Fibroblast of mammary gland (primary cell): ENCODE measurements around the gene CEP55.
A peak's percentile ranks its signal among the peaks of the same experiment; 100 is the strongest.
"Not testable (repeated sequence)": the region's sequence is repeated elsewhere in the genome, so short reads cannot be mapped to it uniquely, and the experiment has no call there.

ENCODE experiments used
- DNase-seq: peaks from one replicate; pipeline ENCODE4 v3.0.0-alpha.2; 2010; ENCODE audit warnings: low read depth
- H3K4me3 ChIP-seq: 2 replicates; pipeline ENCODE4 v1.5.1; 2011; ENCODE audit warnings: low read depth, mild to moderate bottlenecking, low read length, moderate library complexity; ENCODE audit not compliant: control insufficient read depth
- CTCF ChIP-seq: conservative IDR thresholded peaks from 2 replicates; pipeline ENCODE4 v1.5.1; 2011; ENCODE audit warnings: low read depth, low read length, inconsistent platforms; ENCODE audit not compliant: control insufficient read depth, insufficient read depth

The CEP55 gene

GRCh38 chr10:93515071-93516005, 18.9 kb downstream of the CEP55 start:
- TF ChIP-seq CTCF = no peak
- H3K4me3 ChIP-seq = no peak overlapping the region
- DNase-seq = peak; percentile 57

- no peak for TF ChIP-seq CTCF
- no peak for DNase-seq
- no peak overlapping the region for H3K4me3 ChIP-seq
Observed at GRCh38 chr10:93516006-93516380, 19.6 kb downstream of the CEP55 start.

- DNase-seq = no peak
- no peak for TF ChIP-seq CTCF
- no peak overlapping the region for H3K4me3 ChIP-seq
Observed at GRCh38 chr10:93518531-93518930, 22.1 kb downstream of the CEP55 start.

- no peak overlapping the region for H3K4me3 ChIP-seq
- TF ChIP-seq CTCF = no peak
- no peak for DNase-seq
Observed at GRCh38 chr10:93535293-93535692, 38.9 kb downstream of the CEP55 start.

GRCh38 chr10:93540871-93541270, 44.5 kb downstream of the CEP55 start:
- not testable (repeated sequence) for DNase-seq, H3K4me3 ChIP-seq

GRCh38 chr10:93541402-93542357, 45.3 kb downstream of the CEP55 start:
- DNase-seq = peak; percentile 53
- peak; percentile 93 for TF ChIP-seq CTCF
- H3K4me3 ChIP-seq = peak overlapping the region; percentile 12
